ENCODE data around the gene MYO1C. TPM values are rescaled to one million over a fixed set of nuclear protein-coding genes. Genes with fewer than 3 reads are reported as not detected.

The MYO1C gene
- total and polyA plus RNA-seq, 9 of the 15 experiments (the other 6 are each of a cell fraction or from before 2014, with no cell fraction given), result 0.46 to 32.5 (median 11.6) TPM

- TF ChIP-seq CLOCK (CRISPR knock-in tag; IDR thresholded peaks at IDR 0.05; ENCODE audit: borderline replicate concordance), result no peak
- no peak for TF ChIP-seq ELK1 (CRISPR knock-in tag; IDR thresholded peaks at IDR 0.05)
- no peak for TF ChIP-seq PHTF2 (CRISPR knock-in tag; IDR thresholded peaks at IDR 0.05)
- no peak for TF ChIP-seq IRF1 (CRISPR knock-in tag; IDR thresholded peaks at IDR 0.05; ENCODE audit: borderline replicate concordance)
- no peak for TF ChIP-seq MIER1 (IDR thresholded peaks at IDR 0.05; ENCODE audit: low read depth)
- TF ChIP-seq ARNT (IDR thresholded peaks at IDR 0.05), result no peak
- TF ChIP-seq RBM15 (IDR thresholded peaks at IDR 0.05; ENCODE audit: insufficient read depth, low read length), result no peak
- no peak for TF ChIP-seq USF1 (CRISPR knock-in tag; IDR thresholded peaks at IDR 0.05)
- TF ChIP-seq PREB (CRISPR knock-in tag; IDR thresholded peaks at IDR 0.05), result no peak
- TF ChIP-seq ARID3A (IDR thresholded peaks at IDR 0.05; ENCODE audit: borderline replicate concordance, low read depth, low read length), result no peak
- TF ChIP-seq ZNF583 (CRISPR knock-in tag; IDR thresholded peaks at IDR 0.05), result no peak
- TF ChIP-seq FOXP1 (CRISPR knock-in tag; IDR thresholded peaks at IDR 0.05), result no peak
- no peak for TF ChIP-seq CEBPB (tag; IDR thresholded peaks at IDR 0.05)
- TF ChIP-seq ZKSCAN1 (IDR thresholded peaks at IDR 0.05; ENCODE audit: low read depth, low read length), result no peak
- peak; percentile 82 for TF ChIP-seq MTA2 (IDR thresholded peaks at IDR 0.05; ENCODE audit: low read depth)
- TF ChIP-seq CBX2 (IDR thresholded peaks at IDR 0.05; ENCODE audit: insufficient read depth, low read length, poor library complexity, severe bottlenecking), result no peak
- no peak for TF ChIP-seq BRF1 (IDR thresholded peaks at IDR 0.05; ENCODE audit: borderline replicate concordance, extremely low read depth, insufficient read length)
These were observed 1.6 kb downstream of the MYO1C start (continued) for GRCh38 chr17:1490643-1491442.
